HEK293T (cell line): ENCODE measurements around the gene KREMEN1.

Experiments
- CTCF ChIA-PET: fragments of 350-600 bp; formaldehyde crosslinking; extraction: SDS; loops from one replicate; lab custom pipeline; 2021; ENCODE audit warnings: antibody characterized with exemption, inconsistent platforms; lab: Yijun Ruan, JAX
- POLR2A ChIA-PET: fragments of 350-600 bp; formaldehyde crosslinking; extraction: SDS; loops from one replicate; lab custom pipeline; 2020; ENCODE audit warnings: antibody characterized with exemption, inconsistent platforms; lab: Yijun Ruan, JAX
- DNase-seq: peaks from one replicate; pipeline ENCODE4 v3.0.0; 2012; ENCODE audit warnings: mixed read lengths; ENCODE audit errors: extremely low spot score
- ARNT ChIP-seq: fragments of 450-650 bp; IDR thresholded peaks from 2 replicates; pipeline ENCODE4 v1.6.1; 2017; ENCODE audit warnings: mild to moderate bottlenecking
- BHLHE40 ChIP-seq: fragments of 450-650 bp; IDR thresholded peaks from 2 replicates; pipeline ENCODE4 v1.6.1; 2016; ENCODE audit warnings: mild to moderate bottlenecking, moderate library complexity, borderline replicate concordance
- CTBP1 ChIP-seq: fragments of 450-650 bp; IDR thresholded peaks from 2 replicates; pipeline ENCODE4 v1.6.1; 2016; ENCODE audit warnings: borderline replicate concordance
- ELF4 ChIP-seq: fragments of 450-650 bp; IDR thresholded peaks from 2 replicates; pipeline ENCODE4 v1.6.1; 2017; ENCODE audit warnings: antibody characterized with exemption
- FOXA1 ChIP-seq: fragments of 450-650 bp; IDR thresholded peaks from 2 replicates; pipeline ENCODE4 v1.6.1; 2016; ENCODE audit warnings: mild to moderate bottlenecking
- FOXK2 ChIP-seq: fragments of 450-650 bp; IDR thresholded peaks from 2 replicates; pipeline ENCODE4 v1.6.1; 2016; ENCODE audit warnings: mild to moderate bottlenecking
- FOXM1 ChIP-seq: fragments of 450-650 bp; IDR thresholded peaks from 2 replicates; pipeline ENCODE4 v1.6.1; 2017; ENCODE audit warnings: mild to moderate bottlenecking, borderline replicate concordance
- HDGF ChIP-seq: fragments of 450-650 bp; IDR thresholded peaks from 2 replicates; pipeline ENCODE4 v1.6.1; 2017; ENCODE audit warnings: antibody characterized with exemption, borderline replicate concordance
- L3MBTL2 ChIP-seq: fragments of 450-650 bp; conservative IDR thresholded peaks from 2 replicates; pipeline ENCODE4 v1.6.1; 2016; ENCODE audit warnings: mild to moderate bottlenecking
- LEF1 ChIP-seq: fragments of 450-650 bp; IDR thresholded peaks from 2 replicates; pipeline ENCODE4 v1.6.1; 2017; ENCODE audit warnings: mild to moderate bottlenecking, borderline replicate concordance
- NFRKB ChIP-seq: fragments of 450-650 bp; IDR thresholded peaks from 2 replicates; pipeline ENCODE4 v1.6.1; 2016; ENCODE audit warnings: mild to moderate bottlenecking, moderate library complexity
- PKNOX1 ChIP-seq: fragments of 450-650 bp; IDR thresholded peaks from 2 replicates; pipeline ENCODE4 v1.6.1; 2016
- SP1 ChIP-seq: fragments of 450-650 bp; IDR thresholded peaks from 2 replicates; pipeline ENCODE4 v1.6.1; 2017
- SUZ12 ChIP-seq: fragments of 450-650 bp; IDR thresholded peaks from 2 replicates; pipeline ENCODE4 v1.6.1; 2016; ENCODE audit warnings: mild to moderate bottlenecking
- TARDBP ChIP-seq: fragments of 450-650 bp; IDR thresholded peaks from 2 replicates; pipeline ENCODE4 v1.6.1; 2016
- ZNF384 ChIP-seq: fragments of 450-650 bp; IDR thresholded peaks from 2 replicates; pipeline ENCODE4 v1.6.1; 2016

The KREMEN1 gene

GRCh38 chr22:29148826-29149225 lies 76.0 kb downstream of the KREMEN1 start:
- no peak for TF ChIP-seq FOXM1
- no peak for TF ChIP-seq SP1
- no peak for TF ChIP-seq L3MBTL2
- no peak for TF ChIP-seq NFRKB
- TF ChIP-seq ARNT: no peak
- no peak for TF ChIP-seq SUZ12
- no peak for TF ChIP-seq FOXA1
- no peak for TF ChIP-seq CTBP1
- TF ChIP-seq ELF4: no peak
- no peak for TF ChIP-seq TARDBP
- no peak for TF ChIP-seq LEF1
- no peak for TF ChIP-seq PKNOX1
- ChIA-PET CTCF (no interaction called here), POLR2A (no interaction called here)
- DNase-seq: no peak

- TF ChIP-seq SUZ12 (no peak), BHLHE40 (no peak), ARNT (no peak), FOXA1 (no peak), SP1 (no peak), NFRKB (no peak), CTBP1 (no peak), FOXM1 (no peak), TARDBP (no peak), LEF1 (no peak), ELF4 (no peak)
- CTCF ChIA-PET: interaction anchor here (0.6 kb wide), 1 partner anchor 10 kb away, joined by 3 read pairs; no protein-coding TSS in a partner anchor
- no peak for DNase-seq
- POLR2A ChIA-PET: no interaction called here
These were observed 77.2 kb downstream of the KREMEN1 start for GRCh38 chr22:29149841-29150555.

GRCh38 chr22:29150701-29151100 lies 77.9 kb downstream of the KREMEN1 start:
- DNase-seq: no peak
- TF ChIP-seq ZNF384 (no peak), FOXM1 (no peak), ELF4 (no peak), TARDBP (no peak), LEF1 (no peak), SP1 (no peak), FOXA1 (no peak)
- ChIA-PET CTCF (no interaction called here), POLR2A (no interaction called here)

- no peak for TF ChIP-seq CTBP1
- TF ChIP-seq SUZ12: no peak
- no peak for TF ChIP-seq ARNT
- no peak for TF ChIP-seq FOXM1
- TF ChIP-seq PKNOX1: no peak
- no peak for TF ChIP-seq ZNF384
- TF ChIP-seq FOXK2: no peak
- TF ChIP-seq ELF4: no peak
- no peak for TF ChIP-seq SP1
- TF ChIP-seq HDGF: no peak
- no peak for TF ChIP-seq L3MBTL2
- no peak for TF ChIP-seq BHLHE40
- ChIA-PET POLR2A (no interaction called here), CTCF (no interaction called here)
- no peak for DNase-seq
These were observed 78.5 kb downstream of the KREMEN1 start for GRCh38 chr22:29151316-29151715.

GRCh38 chr22:29152045-29152953 lies 79.5 kb downstream of the KREMEN1 start:
- POLR2A ChIA-PET: no interaction called here
- TF ChIP-seq SUZ12 (no peak), ELF4 (no peak), ZNF384 (no peak; the same call in 1 of the 2 replicates), LEF1 (no peak), L3MBTL2 (no peak), NFRKB (no peak), FOXM1 (no peak), FOXK2 (no peak), FOXA1 (no peak), TARDBP (no peak), HDGF (no peak), BHLHE40 (no peak), SP1 (no peak)
- DNase-seq: no peak
- CTCF ChIA-PET: no interaction called here

- CTCF ChIA-PET: interaction anchor here (0.6 to 1.7 kb wide), 10 partner anchors 12 to 297 kb away, joined by 3 to 10 read pairs (median 3); partner anchors contain the start of gene KREMEN1
- POLR2A ChIA-PET: no interaction called here
- DNase-seq: no peak
- TF ChIP-seq FOXA1: no peak
- TF ChIP-seq HDGF: no peak
- TF ChIP-seq ELF4: no peak
These were observed 80.3 kb downstream of the KREMEN1 start for GRCh38 chr22:29152954-29153719.
